Left lung (tissue), 10 donors: ENCODE results near the gene FXN. TPM values are rescaled to one million over a fixed set of nuclear protein-coding genes. Genes with fewer than 3 reads are reported as not detected.

ENCODE experiments used
- ATAC-seq: fragments of 200-7000 bp; cut with Tn5 transposase; one replicate; pipeline ENCODE4 v1.9.1; 2020; ENCODE audit warnings: moderate library complexity
- DNase-seq, 4 donors: peaks; one replicate each; pipeline ENCODE4 v3.0.0-alpha.2; 2013 to 2020
- H3K27ac ChIP-seq, 2 donors: fragments of 200-600 bp; sonication (generic) in 1 of 2; one replicate each; pipeline versions ENCODE4 v1.5.0 to v1.8.0; 2020 to 2021
- H3K27me3 ChIP-seq, 2 donors: fragments of 200-600 bp; sonication (generic) in 1 of 2; one replicate each; pipeline versions ENCODE4 v1.5.0 to v1.8.0; 2020 to 2021
- H3K36me3 ChIP-seq, 2 donors: fragments of 200-600 bp; sonication (generic) in 1 of 2; one replicate each; pipeline versions ENCODE4 v1.5.0 to v1.8.0; 2020 to 2021
- H3K4me1 ChIP-seq, 2 donors: fragments of 200-600 bp; one replicate each; pipeline ENCODE4 v1.8.0; 2021
- H3K4me3 ChIP-seq, 2 donors: fragments of 200-600 bp; sonication (generic) in 1 of 2; one replicate each; pipeline versions ENCODE4 v1.5.0 to v1.8.0; 2020 to 2021; ENCODE audit warnings: mild to moderate bottlenecking in 1 of 2
- H3K9me3 ChIP-seq, 2 donors: fragments of 200-600 bp; sonication (generic) in 1 of 2; one replicate each; pipeline versions ENCODE4 v1.5.0 to v1.8.0; 2020 to 2021
- intact Hi-C, 2 donors: fragments of 100-400 bp; cut with DNase I; formaldehyde crosslinking; loops; one replicate each; pipeline versions ENCODE4 v1.11.2 to v1.14.2; 2022
- polyA plus RNA-seq, 6 donors: library from polyadenylated mRNA; unstranded; fragments of 120-200 nt; gene quantifications; one replicate each; pipeline ENCODE4 v1.2.1, GENCODE V29; 2013; ENCODE audit not compliant: insufficient read length in 6 of 6
- total RNA-seq, 2 donors: library from RNA; stranded (reverse); fragmentation: NEBNext Ultra II Directional; extraction: Animal tissue kit (Norgen Biotek cat#: 25700); gene quantifications; one replicate each; pipeline ENCODE4 v1.2.1, GENCODE V29; 2021
- TF ChIP-seq, protein P1 (sequence below), 2 donors: fragments of 200-600 bp; sonication (generic) in 1 of 2; IDR thresholded peaks; one replicate each; pipeline versions ENCODE4 v1.5.0 to v1.8.0; 2021; ENCODE audit warnings: antibody characterized with exemption in 2 of 2
- donor health status: DM: no; HTN: yes; CAD: no.
- donor health status: DM: no; HTN: no; CAD: no.

FXN gene
- total and polyA plus RNA-seq, 8 donors, result 11.0 to 24.2 (median 22.3) TPM

DNA sequence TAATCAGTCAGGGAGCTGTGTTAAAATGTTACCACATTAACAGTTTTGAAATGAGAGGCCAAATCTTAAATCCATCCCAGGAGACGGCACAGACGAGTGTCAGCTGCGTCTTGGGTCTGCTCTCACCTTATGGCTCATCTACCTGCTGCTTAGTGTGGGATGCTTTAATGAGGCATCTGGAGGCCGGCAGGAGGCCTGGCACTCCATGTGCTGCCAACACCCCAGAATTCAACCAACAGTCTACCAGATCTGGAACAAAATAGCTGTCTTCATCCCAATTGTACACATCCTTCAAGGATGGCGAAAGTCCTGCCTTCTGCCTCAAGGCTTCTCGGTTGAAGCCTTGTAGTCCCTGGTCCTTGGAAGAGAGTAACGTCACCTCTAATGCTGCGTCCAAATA is 33.6 kb upstream of the FXN start:
- H3K36me3 ChIP-seq, result no peaks in the 10 kb centered on the region
- ATAC-seq, result no peak
- TF ChIP-seq, protein P1, sequence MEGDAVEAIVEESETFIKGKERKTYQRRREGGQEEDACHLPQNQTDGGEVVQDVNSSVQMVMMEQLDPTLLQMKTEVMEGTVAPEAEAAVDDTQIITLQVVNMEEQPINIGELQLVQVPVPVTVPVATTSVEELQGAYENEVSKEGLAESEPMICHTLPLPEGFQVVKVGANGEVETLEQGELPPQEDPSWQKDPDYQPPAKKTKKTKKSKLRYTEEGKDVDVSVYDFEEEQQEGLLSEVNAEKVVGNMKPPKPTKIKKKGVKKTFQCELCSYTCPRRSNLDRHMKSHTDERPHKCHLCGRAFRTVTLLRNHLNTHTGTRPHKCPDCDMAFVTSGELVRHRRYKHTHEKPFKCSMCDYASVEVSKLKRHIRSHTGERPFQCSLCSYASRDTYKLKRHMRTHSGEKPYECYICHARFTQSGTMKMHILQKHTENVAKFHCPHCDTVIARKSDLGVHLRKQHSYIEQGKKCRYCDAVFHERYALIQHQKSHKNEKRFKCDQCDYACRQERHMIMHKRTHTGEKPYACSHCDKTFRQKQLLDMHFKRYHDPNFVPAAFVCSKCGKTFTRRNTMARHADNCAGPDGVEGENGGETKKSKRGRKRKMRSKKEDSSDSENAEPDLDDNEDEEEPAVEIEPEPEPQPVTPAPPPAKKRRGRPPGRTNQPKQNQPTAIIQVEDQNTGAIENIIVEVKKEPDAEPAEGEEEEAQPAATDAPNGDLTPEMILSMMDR (IDR thresholded peaks at IDR 0.05), result no peak
- H3K9me3 ChIP-seq, result no peaks in the 10 kb centered on the region
- H3K4me1 ChIP-seq, result peaks cover 0 to 17% of the 10 kb centered on the region in 2 donors
- no peak for DNase-seq
- H3K4me3 ChIP-seq, result no peak overlapping the region
- no peak overlapping the region for H3K27ac ChIP-seq
- H3K27me3 ChIP-seq, result no peaks in the 10 kb centered on the region
- intact Hi-C loops, result no loop called here

DNA sequence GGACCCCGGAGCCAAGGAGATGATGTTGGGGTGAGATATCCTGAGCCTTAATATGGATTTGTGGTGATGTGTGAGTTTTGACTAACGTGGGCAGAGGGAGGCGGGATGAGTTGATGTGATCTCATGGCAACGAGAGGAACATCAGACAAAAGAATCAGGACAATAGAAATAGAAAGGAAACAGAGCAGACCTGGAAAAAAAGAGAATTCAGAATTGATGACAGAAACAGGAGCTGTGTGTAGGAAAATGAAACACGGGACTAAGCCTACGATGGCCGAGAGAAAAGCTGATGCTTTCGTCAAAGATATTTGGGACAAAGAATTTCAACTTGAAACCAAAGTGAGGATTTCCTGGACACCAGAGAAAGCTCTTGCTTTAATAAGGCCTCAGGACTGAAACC is 32.5 kb upstream of the FXN start:
- Histone ChIP-seq H3K27ac (no peak overlapping the region), H3K4me3 (no peak overlapping the region), H3K27me3 (no peaks in the 10 kb centered on the region), H3K36me3 (peaks cover 0 to under 1% of the 10 kb centered on the region in 2 donors), H3K4me1 (peaks cover 0 to 14% of the 10 kb centered on the region in 2 donors), H3K9me3 (no peaks in the 10 kb centered on the region)
- TF ChIP-seq, protein P1 (IDR thresholded peaks at IDR 0.05), result no peak
- DNase-seq (no peak), ATAC-seq (no peak)
- intact Hi-C loops, result no loop called here

GRCh38 chr9:69004836-69005235 is 30.7 kb upstream of the FXN start:
- TF ChIP-seq, protein P1 (IDR thresholded peaks at IDR 0.05), result no peak
- DNase-seq (no peak), ATAC-seq (no peak)
- peaks cover 0 to 15% of the 10 kb centered on the region in 2 donors for H3K36me3 ChIP-seq
- H3K27ac ChIP-seq, result no peak overlapping the region
- no peaks in the 10 kb centered on the region for H3K27me3 ChIP-seq
- no peaks in the 10 kb centered on the region for H3K9me3 ChIP-seq
- H3K4me3 ChIP-seq, result no peak overlapping the region
- intact Hi-C loops, result no loop called here
- H3K4me1 ChIP-seq, result no peaks in the 10 kb centered on the region

DNA sequence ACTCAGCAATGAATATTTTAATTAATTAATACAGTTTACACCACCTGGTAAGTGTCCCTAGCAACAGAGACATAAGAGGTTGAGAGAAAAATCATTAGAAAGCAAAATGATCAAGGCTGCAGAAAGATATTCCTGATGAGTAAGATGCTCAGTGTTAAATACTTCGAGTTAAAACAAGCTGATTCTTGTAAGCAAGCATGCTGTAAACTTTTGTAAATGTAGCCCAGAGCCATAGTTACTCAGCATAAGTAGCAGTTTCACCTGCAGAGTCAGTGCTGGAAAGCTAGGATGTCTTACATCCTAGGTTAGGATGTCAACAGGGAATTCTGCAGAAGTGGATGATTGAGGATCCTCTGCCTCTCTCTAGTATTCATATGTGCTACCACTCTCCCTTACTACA is 25.8 kb upstream of the FXN start:
- Histone ChIP-seq H3K4me1 (no peaks in the 10 kb centered on the region), H3K27me3 (no peaks in the 10 kb centered on the region), H3K9me3 (no peaks in the 10 kb centered on the region), H3K4me3 (no peak overlapping the region), H3K36me3 (peaks cover 0 to 15% of the 10 kb centered on the region in 2 donors), H3K27ac (no peak overlapping the region)
- intact Hi-C loops, result no loop called here
- ATAC-seq, result no peak
- TF ChIP-seq, protein P1 (IDR thresholded peaks at IDR 0.05), result no peak
- no peak for DNase-seq

DNA sequence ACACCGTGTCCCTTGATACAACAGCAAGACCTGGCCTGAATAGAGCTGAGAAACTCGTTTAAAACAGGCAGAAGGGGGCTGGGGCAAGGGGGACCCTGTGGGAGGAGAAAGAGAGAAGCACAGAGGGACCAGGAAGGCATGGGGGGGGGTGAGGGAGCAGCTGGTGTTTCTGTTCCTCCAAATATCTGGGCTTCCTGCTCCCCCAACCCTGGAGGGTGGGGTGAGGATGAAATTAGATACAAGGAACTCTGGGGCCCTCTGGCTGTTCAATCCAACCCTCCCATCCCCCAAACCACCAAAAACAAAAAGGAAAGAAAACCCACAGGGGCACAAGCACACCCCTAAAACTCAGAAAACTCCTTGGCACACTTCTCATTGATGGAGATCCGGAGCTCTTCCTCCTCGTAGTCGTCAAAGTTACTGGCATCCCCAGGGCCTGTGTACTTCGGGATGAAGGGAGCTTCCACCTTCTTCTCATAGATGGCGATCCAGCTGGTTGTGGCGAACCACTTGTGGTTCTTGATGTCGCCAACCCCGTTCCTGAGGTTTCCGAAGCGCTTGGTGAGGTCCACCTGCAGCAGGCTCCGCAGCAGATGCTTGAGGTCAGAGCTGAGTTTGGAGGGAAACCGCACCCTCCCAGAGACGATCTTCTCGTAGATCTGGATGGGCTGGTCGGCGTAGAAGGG is 22.7 kb upstream of the FXN start:
- Histone ChIP-seq H3K27me3 (no peaks in the 10 kb centered on the region), H3K27ac (no peak overlapping the region), H3K9me3 (no peaks in the 10 kb centered on the region), H3K36me3 (peaks cover 0 to 15% of the 10 kb centered on the region in 2 donors), H3K4me1 (no peaks in the 10 kb centered on the region), H3K4me3 (no peak overlapping the region)
- ATAC-seq, result no peak
- no peak for DNase-seq
- TF ChIP-seq, protein P1 (IDR thresholded peaks at IDR 0.05), result no peak
- intact Hi-C loops, result no loop called here
